IMR-90 (cell line): ENCODE data around the gene AQP4. TPM values are rescaled to one million over a fixed set of nuclear protein-coding genes. Genes with fewer than 3 reads are reported as not detected.

Experiments used
- ATAC-seq: fragments of 200-7000 bp; cut with Tn5 transposase; 2 replicates; pipeline ENCODE4 v1.9.1; 2020; ENCODE audit warnings: low read depth, mild to moderate bottlenecking, moderate library complexity
- BruUV-seq: library from RNA; stranded (reverse); fragments of 400-500 nt; replicated peaks from 2 replicates; lab custom pipeline; 2021; lab: Mats Ljungman, UMichigan
- CTCF ChIA-PET: fragments of 300-600 bp; formaldehyde crosslinking; extraction: SDS; loops from one replicate; lab custom pipeline; 2021; ENCODE audit warnings: antibody characterized with exemption; lab: Yijun Ruan, JAX
- POLR2A ChIA-PET: fragments of 300-600 bp; sonication (Branson Sonifier 250); formaldehyde crosslinking; loops from one replicate; lab custom pipeline; 2022; ENCODE audit warnings: antibody characterized with exemption; ENCODE audit not compliant: unreplicated experiment; lab: Charles Lee
- DNase-seq: peaks from one replicate; pipeline ENCODE4 v3.0.0; 2013
- H2AFZ ChIP-seq: replicated peaks from 2 replicates; pipeline ENCODE3; 2013; ENCODE audit warnings: low read length, mild to moderate bottlenecking; ENCODE audit not compliant: poor library complexity
- H2AK5ac ChIP-seq: 2 replicates; pipeline ENCODE4 v1.6.1; 2013; ENCODE audit warnings: low read depth, low read length, inconsistent platforms
- H2AK9ac ChIP-seq: replicated peaks from 2 replicates; pipeline ENCODE3; 2013; ENCODE audit warnings: mild to moderate bottlenecking, low read depth, low read length, moderate library complexity; ENCODE audit not compliant: poor library complexity
- H2BK120ac ChIP-seq: 2 replicates; pipeline ENCODE4 v1.6.1; 2013; ENCODE audit warnings: low read depth, low read length, inconsistent platforms
- H2BK15ac ChIP-seq: 3 replicates; pipeline ENCODE4 v1.6.1; 2013; ENCODE audit warnings: low read depth, low read length, inconsistent platforms
- H2BK20ac ChIP-seq: 2 replicates; pipeline ENCODE4 v1.6.1; 2013; ENCODE audit warnings: low read depth, mild to moderate bottlenecking, inconsistent platforms, low read length, moderate library complexity
- H2BK5ac ChIP-seq: 2 replicates; pipeline ENCODE4 v1.6.1; 2013; ENCODE audit warnings: mild to moderate bottlenecking, low read depth, low read length, inconsistent platforms; ENCODE audit not compliant: poor library complexity, severe bottlenecking
- H3K14ac ChIP-seq: replicated peaks from 2 replicates; pipeline ENCODE4 v1.6.1; 2013; ENCODE audit warnings: low read depth, low read length, inconsistent platforms
- H3K18ac ChIP-seq: 2 replicates; pipeline ENCODE4 v1.6.1; 2013; ENCODE audit warnings: low read depth, low read length, control low read depth
- H3K23ac ChIP-seq: 2 replicates; pipeline ENCODE4 v1.6.1; 2013; ENCODE audit warnings: low read depth, low read length, inconsistent platforms
- H3K27ac ChIP-seq: 2 replicates; pipeline ENCODE4 v1.5.1; 2013; ENCODE audit warnings: mild to moderate bottlenecking, control low read depth, low read length; ENCODE audit not compliant: insufficient read depth
- H3K27me3 ChIP-seq: 2 replicates; pipeline ENCODE4 v1.6.1; 2013; ENCODE audit warnings: low read length; ENCODE audit not compliant: control insufficient read depth, insufficient read depth
- H3K36me3 ChIP-seq: 2 replicates; pipeline ENCODE4 v1.6.1; 2013; ENCODE audit warnings: low read length, mixed read lengths; ENCODE audit not compliant: control insufficient read depth, insufficient read depth
- H3K4ac ChIP-seq: 2 replicates; pipeline ENCODE4 v1.6.1; 2013; ENCODE audit warnings: low read depth, low read length, inconsistent platforms
- H3K4me1 ChIP-seq: 2 replicates; pipeline ENCODE4 v1.6.1; 2013; ENCODE audit warnings: low read length, mixed read lengths; ENCODE audit not compliant: control insufficient read depth, insufficient read depth
- H3K4me2 ChIP-seq: 2 replicates; pipeline ENCODE4 v1.6.1; 2013; ENCODE audit warnings: low read depth, mild to moderate bottlenecking, control low read depth, low read length, moderate library complexity
- H3K4me3 ChIP-seq: 2 replicates; pipeline ENCODE4 v1.5.1; 2013; ENCODE audit warnings: low read depth, mild to moderate bottlenecking, control low read depth, low read length, moderate library complexity; ENCODE audit not compliant: insufficient read depth
- H3K56ac ChIP-seq: 2 replicates; pipeline ENCODE4 v1.6.1; 2013; ENCODE audit warnings: low read length, inconsistent platforms; ENCODE audit not compliant: insufficient read depth; ENCODE audit errors: extremely low read depth
- H3K79me1 ChIP-seq, 2 experiments: 2 replicates each; pipeline ENCODE4 v1.6.1; 2013; ENCODE audit warnings: low read length in 2 of 2, inconsistent platforms in 1 of 2, low read depth in 1 of 2
- H3K9ac ChIP-seq: 2 replicates; pipeline ENCODE4 v1.6.1; 2013; ENCODE audit warnings: low read depth, low read length, control low read depth
- H3K9me1 ChIP-seq: 2 replicates; pipeline ENCODE4 v1.6.1; 2013; ENCODE audit warnings: low read length, inconsistent platforms; ENCODE audit not compliant: insufficient read depth
- H3K9me3 ChIP-seq: 2 replicates; pipeline ENCODE4 v1.6.1; 2013; ENCODE audit warnings: low read length; ENCODE audit not compliant: control insufficient read depth, insufficient read depth
- H4K20me1 ChIP-seq: 2 replicates; pipeline ENCODE4 v1.6.1; 2013; ENCODE audit warnings: low read length, inconsistent platforms; ENCODE audit not compliant: insufficient read depth
- H4K5ac ChIP-seq: 2 replicates; pipeline ENCODE4 v1.6.1; 2013; ENCODE audit warnings: mild to moderate bottlenecking, low read depth, low read length, control low read depth
- H4K8ac ChIP-seq, 2 experiments: 2 replicates each; pipeline ENCODE4 v1.6.1; 2013; ENCODE audit warnings: low read depth in 2 of 2, low read length in 2 of 2, control low read depth in 1 of 2, inconsistent platforms in 1 of 2
- H4K91ac ChIP-seq: 2 replicates; pipeline ENCODE4 v1.6.1; 2013; ENCODE audit warnings: low read depth, low read length, inconsistent platforms; ENCODE audit not compliant: insufficient read depth
- MXI1 ChIP-seq: IDR thresholded peaks from 2 replicates; pipeline ENCODE4 v1.6.1; 2012; ENCODE audit warnings: low read depth, mild to moderate bottlenecking, low read length, moderate library complexity, borderline replicate concordance
- WGBS, 2 experiments: methylation state at CpG; one replicate each; pipeline versions ENCODE4 v1.1.5 to v1.1.7; 2013; ENCODE audit warnings: missing lambda C conversion rate in 2 of 2; ENCODE audit not compliant: insufficient read length in 1 of 2; ENCODE audit errors: extremely low coverage in 2 of 2; 5-methylcytosine and 5-hydroxymethylcytosine counted together
- dilution Hi-C: fragments of 300-500 bp; cut with HindIII; formaldehyde crosslinking; loops from one replicate; pipeline ENCODE4 v1.14.3; 2018; ENCODE audit warnings: low sequenced_read_pairs; ENCODE audit not compliant: unreplicated experiment
- in situ Hi-C: fragments of 300-500 bp; cut with MboI; formaldehyde crosslinking; loops from 3 replicates; pipeline ENCODE4 v1.14.3; 2019; ENCODE audit warnings: low sequenced_read_pairs, inconsistent platforms, mixed read lengths
- intact Hi-C: fragments of 100-400 bp; cut with micrococcal nuclease; formaldehyde crosslinking; loops from 2 replicates; pipeline ENCODE4 v1.10.0; 2022
- polyA plus RNA-seq, 3 experiments: library from polyadenylated mRNA; depleted of rRNA; stranded (reverse); fragments of >200 nt; gene quantifications; 2 replicates each; pipeline ENCODE4 v1.2.3, GENCODE V29; 2012; ENCODE audit warnings: low replicate concordance in 1 of 3
- total RNA-seq: library from RNA; depleted of rRNA; stranded (reverse); fragments of >200 nt; gene quantifications from 2 replicates; pipeline ENCODE4 v1.2.3, GENCODE V29; 2012
- TF ChIP-seq, protein P1 (sequence below): fragments of 150-350 bp; IDR thresholded peaks from 2 replicates; pipeline ENCODE4 v1.6.1; 2016; ENCODE audit warnings: low read depth, mild to moderate bottlenecking, low read length, moderate library complexity, borderline replicate concordance

AQP4 gene
- total and polyA plus RNA-seq, 2 of the 4 experiments (the other 2 are of a cell fraction): not detected

DNA sequence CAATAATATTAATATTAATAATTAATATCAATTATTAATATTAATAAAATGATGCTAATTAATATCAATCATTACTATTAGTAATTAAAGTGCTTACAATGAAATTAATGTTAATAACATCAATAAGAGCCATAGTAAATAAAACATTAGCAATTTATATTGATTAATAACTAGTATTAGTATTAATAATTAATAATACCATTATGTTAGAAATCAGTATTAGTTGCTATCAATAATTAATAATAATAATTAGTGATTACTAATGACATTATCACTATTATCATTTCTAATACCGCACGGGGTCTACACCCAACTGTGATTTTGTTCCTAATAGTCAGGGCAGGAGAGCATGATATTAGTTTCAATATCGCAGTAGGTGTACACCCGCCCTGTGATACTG is 22.8 kb upstream of the AQP4 start:
- Histone ChIP-seq H3K79me1 (no peaks in the 10 kb centered on the region), H2BK5ac (no peak overlapping the region), H3K36me3 (no peaks in the 10 kb centered on the region), H4K20me1 (no peaks in the 10 kb centered on the region), H3K4me1 (no peaks in the 10 kb centered on the region), H3K18ac (no peak overlapping the region), H2BK20ac (no peak overlapping the region), H2BK15ac (no peak overlapping the region), H3K9me3 (no peaks in the 10 kb centered on the region), H3K27ac (no peak overlapping the region), H4K8ac (no peak overlapping the region), H4K5ac (no peak overlapping the region), H2AK9ac (no peak overlapping the region), H3K4me2 (no peak overlapping the region), H3K23ac (no peak overlapping the region), H2BK120ac (no peak overlapping the region), H2AK5ac (no peak overlapping the region), H3K14ac (no peak overlapping the region), H3K9ac (no peak overlapping the region), H2AFZ (no peak overlapping the region), H4K91ac (no peak overlapping the region), H3K4me3 (no peak overlapping the region), H3K27me3 (no peaks in the 10 kb centered on the region), H3K9me1 (no peaks in the 10 kb centered on the region), H3K56ac (no peak overlapping the region), H3K4ac (no peak overlapping the region)
- BruUV-seq: no TSS peak
- POLR2A ChIA-PET: no interaction called here
- CTCF ChIA-PET: no interaction called here
- intact Hi-C loops (no loop called here), dilution Hi-C loops (no loop called here), in situ Hi-C loops (no loop called here)
- TF ChIP-seq, protein P1, sequence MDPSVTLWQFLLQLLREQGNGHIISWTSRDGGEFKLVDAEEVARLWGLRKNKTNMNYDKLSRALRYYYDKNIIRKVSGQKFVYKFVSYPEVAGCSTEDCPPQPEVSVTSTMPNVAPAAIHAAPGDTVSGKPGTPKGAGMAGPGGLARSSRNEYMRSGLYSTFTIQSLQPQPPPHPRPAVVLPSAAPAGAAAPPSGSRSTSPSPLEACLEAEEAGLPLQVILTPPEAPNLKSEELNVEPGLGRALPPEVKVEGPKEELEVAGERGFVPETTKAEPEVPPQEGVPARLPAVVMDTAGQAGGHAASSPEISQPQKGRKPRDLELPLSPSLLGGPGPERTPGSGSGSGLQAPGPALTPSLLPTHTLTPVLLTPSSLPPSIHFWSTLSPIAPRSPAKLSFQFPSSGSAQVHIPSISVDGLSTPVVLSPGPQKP: no peak
- TF ChIP-seq MXI1: no peak
- no CpG with 5 or more reads among the region's 4 CpGs for WGBS, 2 experiments
- DNase-seq (no peak), ATAC-seq (no peak)
